HepG2 (cell line): ENCODE measurements around the gene GRAMD4.

Experiments used
- EP300 ChIP-seq, 3 experiments: sonication (generic) in 1 of 3; formaldehyde crosslinking in 1 of 3; IDR thresholded peaks; 2 replicates each; pipeline versions ENCODE4 v1.5.1 to v1.6.1; 2011 to 2020; ENCODE audit warnings: low read depth in 2 of 3, low read length in 2 of 3, borderline replicate concordance in 1 of 3, improper control_type of control experiment in 1 of 3, mild to moderate bottlenecking in 1 of 3, missing genetic modification reagents in 1 of 3, moderate library complexity in 1 of 3
- HOMEZ ChIP-seq: IDR thresholded peaks from 2 replicates; pipeline ENCODE4 v1.6.1; 2016; ENCODE audit warnings: low read depth
- MAFK ChIP-seq, 2 experiments: IDR thresholded peaks in 1 of 2; conservative IDR thresholded peaks in 1 of 2; 2 replicates each; pipeline ENCODE4 v1.6.1; 2011; ENCODE audit warnings: improper control_type of control experiment in 2 of 2, low read length in 2 of 2
- MAX ChIP-seq: IDR thresholded peaks from 2 replicates; pipeline ENCODE4 v1.6.1; 2012; ENCODE audit warnings: inconsistent platforms
- MIER2 ChIP-seq: IDR thresholded peaks from 2 replicates; pipeline ENCODE4 v1.6.1; 2016; ENCODE audit warnings: missing biosample characterization, missing genetic modification reagents
- MYC ChIP-seq: sonication (generic); formaldehyde crosslinking; IDR thresholded peaks from 2 replicates; pipeline ENCODE4 v1.9.0; 2021; ENCODE audit warnings: missing genetic modification reagents, borderline replicate concordance
- POGZ ChIP-seq: sonication (generic); formaldehyde crosslinking; IDR thresholded peaks from 2 replicates; pipeline ENCODE4 v1.4.0; 2020; ENCODE audit warnings: mild to moderate bottlenecking, missing genetic modification reagents
- REST ChIP-seq, 2 experiments: IDR thresholded peaks; 2 replicates each; pipeline ENCODE4 v1.6.1; 2011 to 2012; ENCODE audit warnings: low read length in 2 of 2, borderline replicate concordance in 1 of 2, low read depth in 1 of 2, mild to moderate bottlenecking in 1 of 2, moderate library complexity in 1 of 2
- SMAD1 ChIP-seq: sonication (generic); formaldehyde crosslinking; IDR thresholded peaks from 2 replicates; pipeline ENCODE4 v1.4.0; 2020; ENCODE audit warnings: missing genetic modification reagents, low read depth, mild to moderate bottlenecking, borderline replicate concordance
- ZNF496 ChIP-seq: sonication (generic); formaldehyde crosslinking; IDR thresholded peaks from 2 replicates; pipeline ENCODE4 v1.8.1; 2023; ENCODE audit warnings: mild to moderate bottlenecking, moderate library complexity, missing genetic modification reagents; ENCODE audit not compliant: insufficient replicate concordance
- ZNF879 ChIP-seq: sonication (generic); formaldehyde crosslinking; IDR thresholded peaks from 2 replicates; pipeline ENCODE4 v1.8.1; 2023; ENCODE audit warnings: missing genetic modification reagents
- TF ChIP-seq, protein P1 (sequence below): sonication (generic); formaldehyde crosslinking; IDR thresholded peaks from 2 replicates; pipeline ENCODE4 v1.8.0; 2022; ENCODE audit warnings: mild to moderate bottlenecking, missing genetic modification reagents, borderline replicate concordance
- TF ChIP-seq, protein P2 (sequence below), 2 experiments: sonication (generic) in 1 of 2; formaldehyde crosslinking in 1 of 2; IDR thresholded peaks; 2 replicates each; pipeline versions ENCODE4 v1.5.1 to v1.6.1; 2011 to 2020; ENCODE audit warnings: borderline replicate concordance in 1 of 2, low read depth in 1 of 2, low read length in 1 of 2, mild to moderate bottlenecking in 1 of 2, missing genetic modification reagents in 1 of 2, moderate library complexity in 1 of 2

DNA sequence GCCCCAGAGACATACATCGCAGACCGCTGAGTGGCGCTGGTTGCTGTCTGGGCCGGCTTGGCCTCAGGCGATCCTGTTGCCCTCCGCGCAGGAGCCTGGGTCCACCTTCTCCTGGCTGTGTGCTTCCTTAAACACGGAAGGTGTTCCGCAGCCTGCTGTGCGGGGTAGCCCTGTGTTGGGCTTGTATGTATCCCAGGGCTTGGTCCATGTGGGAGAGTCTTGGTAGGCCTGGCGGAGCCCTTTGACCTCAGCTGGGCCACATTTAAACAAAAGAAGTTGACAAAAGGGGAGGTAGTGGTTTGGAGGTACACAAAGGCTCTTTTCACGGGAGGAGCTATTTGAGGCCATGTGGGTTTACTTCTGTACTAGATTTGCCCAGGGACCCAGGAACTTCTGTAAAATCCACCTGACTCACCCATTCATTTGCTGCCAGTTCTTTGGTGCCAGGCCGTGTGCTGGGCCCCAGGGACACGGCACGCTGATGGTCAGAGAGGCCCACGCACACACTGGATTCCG is 11.0 kb upstream of the GRAMD4 start:
- peak; percentile 55; the same call in 1 of the 2 replicates for TF ChIP-seq MIER2
- peak; percentile 54 for TF ChIP-seq HOMEZ
- TF ChIP-seq MAFK (conservative IDR thresholded peaks at IDR 0.05 in 1 of 2, IDR thresholded peaks at IDR 0.05 in 1 of 2; ENCODE audit: low read length in 2 of 2), result no peak
- no peak for TF ChIP-seq SMAD1 (CRISPR knock-in tag)
- TF ChIP-seq, protein P1, sequence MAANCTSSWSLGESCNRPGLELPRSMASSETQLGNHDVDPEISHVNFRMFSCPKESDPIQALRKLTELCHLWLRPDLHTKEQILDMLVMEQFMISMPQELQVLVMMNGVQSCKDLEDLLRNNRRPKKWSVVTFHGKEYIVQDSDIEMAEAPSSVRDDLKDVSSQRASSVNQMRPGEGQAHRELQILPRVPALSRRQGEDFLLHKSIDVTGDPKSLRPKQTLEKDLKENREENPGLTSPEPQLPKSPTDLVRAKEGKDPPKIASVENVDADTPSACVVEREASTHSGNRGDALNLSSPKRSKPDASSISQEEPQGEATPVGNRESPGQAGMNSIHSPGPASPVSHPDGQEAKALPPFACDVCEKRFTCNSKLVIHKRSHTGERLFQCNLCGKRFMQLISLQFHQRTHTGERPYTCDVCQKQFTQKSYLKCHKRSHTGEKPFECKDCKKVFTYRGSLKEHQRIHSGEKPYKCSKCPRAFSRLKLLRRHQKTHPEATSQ (CRISPR knock-in tag), result no peak
- TF ChIP-seq POGZ (CRISPR knock-in tag), result no peak
- TF ChIP-seq ZNF879 (CRISPR knock-in tag), result no peak
- TF ChIP-seq MYC (CRISPR knock-in tag), result peak; percentile 83
- peak in 1 of 2 experiments; percentile 43; a peak in 1 of 4 replicates for TF ChIP-seq REST (IDR thresholded peaks at IDR 0.05; ENCODE audit: borderline replicate concordance in 1 of 2, low read depth in 1 of 2, low read length in 2 of 2)
- peak; percentile 74 for TF ChIP-seq MAX
- no peak for TF ChIP-seq ZNF496 (CRISPR knock-in tag)
- TF ChIP-seq, protein P2, sequence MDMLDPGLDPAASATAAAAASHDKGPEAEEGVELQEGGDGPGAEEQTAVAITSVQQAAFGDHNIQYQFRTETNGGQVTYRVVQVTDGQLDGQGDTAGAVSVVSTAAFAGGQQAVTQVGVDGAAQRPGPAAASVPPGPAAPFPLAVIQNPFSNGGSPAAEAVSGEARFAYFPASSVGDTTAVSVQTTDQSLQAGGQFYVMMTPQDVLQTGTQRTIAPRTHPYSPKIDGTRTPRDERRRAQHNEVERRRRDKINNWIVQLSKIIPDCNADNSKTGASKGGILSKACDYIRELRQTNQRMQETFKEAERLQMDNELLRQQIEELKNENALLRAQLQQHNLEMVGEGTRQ (IDR thresholded peaks at IDR 0.05; ENCODE audit: low read depth, low read length), result no peak
- TF ChIP-seq, protein P2 (CRISPR knock-in tag; IDR thresholded peaks at IDR 0.05; ENCODE audit: borderline replicate concordance), result no peak
- TF ChIP-seq EP300 (IDR thresholded peaks at IDR 0.05; ENCODE audit: low read depth in 2 of 2, low read length in 2 of 2), result peak in 1 of 2 experiments; percentile 76; a peak in 1 of 4 replicates
- peak; percentile 64; the same call in 1 of the 2 replicates for TF ChIP-seq EP300 (CRISPR knock-in tag; IDR thresholded peaks at IDR 0.05; ENCODE audit: borderline replicate concordance)
